Anterior cingulate cortex (tissue), 58 donors: Measurements from ENCODE around the gene NYAP1.
"Not testable (repeated sequence)": the region's sequence is repeated elsewhere in the genome, so short reads cannot be mapped to it uniquely, and the experiment has no call there.

ENCODE experiments used
- DNase-seq, 58 donors: peaks; one replicate each; lab custom pipeline; 2025; lab: John Stamatoyannopoulos, UW

NYAP1 gene

GRCh38 chr7:100478958-100479660, 4.6 kb upstream of the NYAP1 start, which contains the start of gene TSC22D4:
Gene TSC22D4 (minus strand): TSS chr7:100479214. CDS start chr7:100478038, 1,176 bp downstream.
- DNase-seq = peak; percentile 86 to 98 (median 95)

DNA sequence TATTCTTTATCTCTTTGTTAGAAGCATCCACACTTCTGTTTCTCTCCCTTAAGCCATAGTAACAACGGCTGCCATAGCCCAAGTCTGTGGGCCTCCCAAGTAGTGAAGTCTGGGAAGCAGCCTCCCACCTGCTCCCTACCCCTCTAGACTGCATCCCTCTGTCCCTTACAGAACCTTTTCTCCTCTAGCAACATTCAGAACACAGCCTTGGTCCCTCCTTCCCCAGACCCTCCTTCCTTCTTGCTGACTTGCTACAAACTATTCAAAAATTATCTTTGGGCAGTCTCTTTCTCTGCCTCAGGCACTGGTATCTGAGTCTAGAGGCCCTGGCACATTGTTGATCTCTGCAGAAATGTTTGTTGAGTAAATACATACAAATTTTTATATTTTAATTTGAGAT, 2.3 kb upstream of the NYAP1 start:
- DNase-seq = no peak

GRCh38 chr7:100482728-100483089, 1.0 kb upstream of the NYAP1 start:
- DNase-seq = no peak

DNA sequence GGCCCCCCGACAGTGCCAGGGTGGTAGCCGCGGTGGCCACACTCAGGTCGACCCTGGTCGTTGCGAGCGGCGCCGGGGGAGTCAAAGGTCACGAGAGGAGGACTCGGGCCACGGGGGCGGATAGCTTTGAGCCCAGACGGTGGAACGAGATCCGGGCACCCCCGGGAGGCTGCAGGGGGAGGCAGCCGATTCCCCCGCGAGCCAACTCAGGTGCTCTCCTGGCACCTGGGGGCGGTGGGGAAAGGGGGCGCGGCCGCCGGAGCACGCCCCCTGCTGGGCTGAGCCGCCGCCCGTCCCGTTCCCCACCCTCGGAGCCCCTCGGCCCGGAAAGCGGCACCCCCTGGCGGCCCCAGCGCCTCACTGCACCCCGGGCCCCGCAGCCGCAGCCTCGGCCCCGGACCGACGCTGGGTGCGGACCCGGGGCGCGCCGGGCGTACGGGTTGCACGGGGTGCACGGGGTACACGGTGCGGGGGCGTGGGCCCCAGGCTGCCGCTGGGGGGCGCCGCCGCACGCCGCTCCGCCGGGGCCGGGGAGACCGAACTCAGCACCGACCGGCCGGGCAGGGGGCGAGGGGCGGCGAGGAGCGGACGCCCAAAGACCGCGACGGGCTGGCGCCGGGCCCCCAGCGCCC, 521 bp upstream of the NYAP1 start:
- peak in 48 of 58 donors; percentile 37 to 80 (median 62) for DNase-seq

- DNase-seq = peak in 4 of 58 donors; percentile 9 to 52 (median 40)
Observed at GRCh38 chr7:100484673-100485045, 932 bp downstream of the NYAP1 start.

- DNase-seq = peak in 1 of 58 donors; percentile 30
Observed at GRCh38 chr7:100485471-100485876, 1.7 kb downstream of the NYAP1 start.

- no peak for DNase-seq
Observed at GRCh38 chr7:100486111-100486636, 2.4 kb downstream of the NYAP1 start.

GRCh38 chr7:100486753-100487446, 3.2 kb downstream of the NYAP1 start:
- peak in 8 of 58 donors; percentile 5 to 55 (median 18) for DNase-seq

DNA sequence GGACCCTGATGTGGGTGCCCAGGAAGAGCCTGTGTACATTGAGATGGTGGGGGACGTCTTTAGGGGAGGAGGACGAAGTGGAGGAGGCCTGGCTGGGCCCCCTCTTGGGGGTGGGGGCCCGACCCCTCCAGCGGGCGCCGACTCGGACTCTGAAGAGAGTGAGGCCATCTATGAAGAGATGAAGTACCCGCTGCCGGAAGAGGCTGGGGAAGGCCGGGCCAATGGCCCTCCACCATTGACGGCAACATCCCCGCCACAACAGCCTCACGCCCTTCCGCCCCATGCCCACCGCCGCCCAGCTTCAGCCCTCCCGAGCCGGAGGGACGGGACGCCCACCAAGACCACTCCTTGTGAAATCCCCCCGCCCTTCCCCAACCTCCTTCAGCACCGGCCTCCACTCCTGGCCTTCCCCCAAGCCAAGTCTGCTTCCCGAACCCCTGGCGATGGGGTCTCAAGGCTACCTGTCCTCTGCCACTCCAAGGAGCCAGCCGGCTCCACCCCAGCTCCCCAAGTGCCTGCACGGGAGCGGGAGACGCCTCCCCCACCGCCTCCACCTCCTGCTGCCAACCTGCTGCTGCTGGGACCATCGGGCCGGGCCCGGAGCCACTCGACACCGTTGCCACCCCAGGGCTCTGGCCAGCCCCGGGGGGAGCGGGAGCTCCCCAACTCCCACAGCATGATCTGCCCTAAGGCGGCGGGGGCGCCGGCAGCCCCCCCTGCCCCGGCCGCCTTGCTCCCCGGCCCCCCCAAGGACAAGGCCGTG, 4.8 kb downstream of the NYAP1 start:
- DNase-seq = no peak

DNA sequence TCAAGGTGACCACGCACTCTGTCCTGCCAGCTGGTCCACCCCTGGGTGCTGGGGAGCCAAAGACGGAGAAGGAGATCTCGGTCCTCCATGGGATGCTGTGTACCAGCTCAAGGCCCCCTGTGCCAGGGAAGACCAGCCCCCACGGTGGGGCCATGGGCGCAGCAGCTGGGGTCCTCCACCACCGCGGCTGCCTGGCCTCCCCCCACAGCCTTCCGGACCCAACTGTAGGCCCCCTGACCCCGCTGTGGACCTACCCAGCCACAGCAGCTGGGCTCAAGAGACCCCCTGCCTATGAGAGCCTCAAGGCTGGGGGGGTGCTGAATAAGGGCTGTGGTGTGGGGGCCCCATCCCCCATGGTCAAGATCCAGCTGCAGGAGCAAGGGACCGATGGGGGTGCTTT, 5.4 kb downstream of the NYAP1 start:
- DNase-seq = no peak

DNA sequence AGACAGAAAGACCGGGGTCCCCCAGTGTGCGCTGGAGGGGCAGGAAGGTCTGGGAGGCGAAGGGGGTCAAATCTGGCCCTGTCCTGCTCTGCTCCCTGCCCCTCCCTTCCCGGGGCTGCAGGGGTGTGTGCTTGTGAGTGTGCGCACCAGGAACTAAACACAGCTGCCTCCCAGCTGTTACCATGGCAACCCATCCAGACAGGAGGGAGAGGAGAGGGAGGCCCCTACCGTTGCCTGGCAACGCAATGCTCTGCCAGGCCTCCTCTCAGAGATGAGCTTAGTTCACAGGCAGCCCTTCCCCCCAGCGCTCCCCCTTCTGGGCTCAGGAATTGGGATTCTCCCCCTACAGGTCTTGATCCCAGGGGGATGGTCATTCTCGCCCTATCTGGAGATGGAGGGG, 6.1 kb downstream of the NYAP1 start:
- DNase-seq = peak in 57 of 58 donors; percentile 27 to 97 (median 89)

GRCh38 chr7:100490483-100491191, 6.9 kb downstream of the NYAP1 start:
- no peak for DNase-seq

DNA sequence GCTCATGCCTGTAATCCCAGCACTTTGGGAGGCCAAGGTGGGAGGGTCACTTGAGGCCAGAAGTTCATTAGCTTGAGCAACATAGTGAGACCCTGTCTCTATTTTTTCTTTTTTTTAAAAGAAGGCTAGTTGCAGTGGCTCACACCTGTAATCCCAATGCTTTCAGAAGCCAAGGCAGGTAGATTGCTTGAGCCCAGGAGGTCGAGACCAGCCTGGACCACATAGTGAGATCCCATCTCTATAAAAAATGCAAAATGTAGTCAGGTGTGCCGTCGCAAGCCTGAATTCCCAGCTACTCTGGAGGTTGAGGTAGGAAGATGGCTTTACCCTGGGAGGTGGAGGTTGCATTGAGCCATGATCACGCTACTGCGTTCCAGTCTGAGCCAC, 7.5 kb downstream of the NYAP1 start:
- no peak for DNase-seq

DNA sequence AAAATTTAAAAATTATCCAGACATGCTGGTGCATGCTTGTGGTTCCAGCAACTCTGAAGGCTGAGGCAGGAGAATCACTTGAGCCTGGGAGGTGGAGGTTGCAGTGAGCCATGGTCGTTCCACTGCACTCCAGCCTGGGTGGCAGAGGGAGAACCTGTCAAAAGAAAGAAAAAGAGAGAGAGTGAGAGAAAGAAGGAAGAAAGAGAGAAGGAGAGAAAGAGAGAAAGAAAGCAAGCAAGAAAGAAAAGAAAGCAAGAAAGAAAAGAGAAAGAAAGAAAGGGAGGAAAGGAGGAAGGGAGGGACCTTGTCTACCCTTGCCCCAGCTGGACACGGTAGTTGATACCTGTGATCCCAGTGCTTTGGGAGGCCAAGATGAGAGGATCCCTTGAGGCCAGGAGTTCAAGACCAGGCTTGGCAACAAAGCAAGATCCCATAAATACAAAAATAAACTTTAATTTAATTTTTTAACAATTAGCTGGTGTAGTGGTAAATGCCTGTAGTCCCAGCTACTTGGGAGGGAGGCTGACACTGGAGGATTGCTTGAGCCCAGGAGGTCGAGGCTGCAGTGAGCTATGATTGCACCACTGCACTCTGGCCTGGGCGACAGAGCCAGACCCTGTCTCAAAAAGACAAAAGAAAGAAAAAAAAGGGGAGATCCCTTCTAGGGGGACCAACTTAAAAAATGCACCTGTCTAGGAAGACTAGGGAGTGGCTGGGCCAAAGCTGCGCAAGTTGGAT, 9.2 kb downstream of the NYAP1 start:
- DNase-seq = no peak

DNA sequence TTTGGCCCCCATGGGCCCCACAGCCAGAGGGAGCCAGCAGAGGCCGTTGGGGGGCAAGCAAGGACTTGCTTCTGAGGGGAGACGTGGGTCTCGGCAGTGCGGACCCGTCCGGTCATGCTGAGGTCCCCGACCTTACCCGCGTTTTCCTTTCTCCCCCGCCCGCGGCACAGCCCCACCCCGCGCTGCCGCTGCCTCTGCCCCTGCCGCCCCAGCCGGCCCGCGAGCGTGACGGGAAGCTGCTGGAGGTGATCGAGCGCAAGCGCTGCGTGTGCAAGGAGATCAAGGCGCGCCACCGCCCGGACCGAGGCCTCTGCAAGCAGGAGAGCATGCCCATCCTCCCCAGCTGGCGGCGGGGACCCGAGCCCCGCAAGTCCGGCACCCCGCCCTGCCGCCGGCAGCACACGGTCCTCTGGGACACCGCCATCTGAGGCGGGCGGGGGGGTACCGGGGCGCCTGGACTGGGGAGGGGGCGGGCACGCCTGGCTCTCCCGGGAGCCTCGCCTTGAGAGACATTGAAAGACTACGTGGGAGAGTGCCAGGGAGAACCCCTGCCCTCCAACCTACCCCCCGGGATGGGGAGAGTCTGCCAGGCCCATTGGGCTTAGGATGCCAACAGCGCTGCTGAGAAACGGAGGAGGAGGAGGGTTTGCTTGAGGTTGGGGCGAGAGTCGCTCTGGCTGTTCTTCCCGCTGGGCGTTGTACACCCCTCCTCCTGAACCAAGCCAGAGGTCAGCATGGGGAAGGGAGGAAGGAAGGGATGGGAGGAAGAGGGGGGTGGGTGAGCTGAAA, 9.9 kb downstream of the NYAP1 start:
- DNase-seq = peak in 45 of 58 donors; percentile 20 to 82 (median 52)

DNA sequence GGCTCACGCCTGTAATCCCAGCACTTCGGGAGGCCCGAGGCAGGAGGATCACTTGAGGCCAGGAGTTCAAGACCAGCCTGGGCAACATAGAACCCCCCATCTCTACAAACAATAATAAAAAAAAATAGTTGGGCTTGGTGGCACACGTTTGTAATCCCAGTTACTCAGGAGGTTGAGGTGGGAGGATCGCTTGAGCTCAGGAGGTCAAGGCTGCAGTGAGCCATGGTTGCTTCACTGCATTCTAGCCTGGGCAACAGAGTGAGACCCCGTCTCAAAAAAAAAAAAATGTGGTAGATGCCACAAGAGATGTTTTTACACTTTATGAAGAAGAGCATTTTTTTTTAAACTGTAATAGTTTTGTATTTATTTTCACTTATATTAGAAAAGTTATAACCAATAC, 12.8 kb downstream of the NYAP1 start:
- DNase-seq = no peak

DNA sequence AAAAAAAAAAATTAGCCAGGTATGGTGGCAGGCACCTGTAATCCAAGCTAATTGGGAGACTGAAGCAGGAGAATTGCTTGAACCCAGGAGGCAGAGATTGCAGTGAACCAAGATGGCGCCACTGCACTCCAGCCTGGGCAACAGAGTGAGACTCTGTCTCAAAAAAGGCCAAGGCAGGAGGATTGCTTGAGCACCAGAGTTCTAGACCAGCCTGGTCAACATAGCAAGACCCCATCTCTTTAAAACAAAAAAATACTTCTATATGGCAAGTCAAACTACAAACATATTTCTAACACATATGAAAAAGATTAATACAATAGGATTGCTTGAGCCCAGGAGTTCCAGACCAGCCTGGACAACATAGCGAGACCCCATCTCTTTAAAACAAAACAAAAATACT, 17.0 kb downstream of the NYAP1 start:
- DNase-seq = not testable (repeated sequence)

- DNase-seq = not testable (repeated sequence)
Observed at GRCh38 chr7:100504031-100504430, 20.3 kb downstream of the NYAP1 start.
